DND-41 (cell line): ENCODE measurements around the gene NRDC.

Source experiments
- ATAC-seq: fragments of 200-7000 bp; cut with Tn5 transposase; 3 replicates; pipeline ENCODE4 v1.9.1; 2021; ENCODE audit warnings: low read depth; ENCODE audit not compliant: insufficient read depth
- DNase-seq: peaks from one replicate; pipeline ENCODE4 v3.0.0-alpha.2; 2020
- H2AFZ ChIP-seq: 2 replicates; pipeline ENCODE4 v1.6.0; 2012; ENCODE audit warnings: low read depth, low read length
- H3K27ac ChIP-seq: 2 replicates; pipeline ENCODE4 v1.5.1; 2012; ENCODE audit warnings: low read length, inconsistent platforms
- H3K27me3 ChIP-seq: fragments of 200-600 bp; sonication (generic); 2 replicates; pipeline ENCODE4 v1.6.0; 2012; ENCODE audit warnings: low read length, mild to moderate bottlenecking, inconsistent platforms; ENCODE audit not compliant: insufficient read depth, poor library complexity
- H3K36me3 ChIP-seq: 2 replicates; pipeline ENCODE4 v1.5.1; 2012; ENCODE audit warnings: low read length, inconsistent platforms; ENCODE audit not compliant: insufficient read depth
- H3K4me1 ChIP-seq: 2 replicates; pipeline ENCODE4 v1.5.1; 2012; ENCODE audit warnings: mild to moderate bottlenecking, low read length; ENCODE audit not compliant: insufficient read depth
- H3K4me2 ChIP-seq: 2 replicates; pipeline ENCODE4 v1.6.0; 2012; ENCODE audit warnings: mild to moderate bottlenecking, moderate library complexity, low read length, inconsistent platforms; ENCODE audit not compliant: insufficient read depth
- H3K4me3 ChIP-seq, 2 experiments: fragments of 200-600 bp in 1 of 2; shearing (Covaris generic) in 1 of 2; 2 replicates each; pipeline ENCODE4 v1.5.1; 2012 to 2016; ENCODE audit warnings: inconsistent platforms in 2 of 2, low read length in 2 of 2, mild to moderate bottlenecking in 2 of 2, low read depth in 1 of 2, moderate library complexity in 1 of 2
- H3K79me2 ChIP-seq: 2 replicates; pipeline ENCODE4 v1.6.0; 2012; ENCODE audit warnings: low read length, inconsistent platforms; ENCODE audit not compliant: insufficient read depth
- H3K9ac ChIP-seq: 2 replicates; pipeline ENCODE4 v1.6.0; 2012; ENCODE audit warnings: low read depth, mild to moderate bottlenecking, inconsistent platforms, low read length, moderate library complexity
- H3K9me3 ChIP-seq: 2 replicates; pipeline ENCODE4 v1.5.1; 2012; ENCODE audit warnings: low read length, moderate library complexity, mild to moderate bottlenecking, inconsistent platforms; ENCODE audit not compliant: insufficient read depth, severe bottlenecking
- H4K20me1 ChIP-seq: 2 replicates; pipeline ENCODE4 v1.6.0; 2012; ENCODE audit warnings: low read length; ENCODE audit not compliant: insufficient read depth
- CTCF ChIP-seq: IDR thresholded peaks from 2 replicates; pipeline ENCODE4 v1.5.1; 2012; ENCODE audit warnings: borderline replicate concordance, low read length, moderate library complexity, mild to moderate bottlenecking; ENCODE audit not compliant: poor library complexity, severe bottlenecking; ENCODE audit errors: extremely low read depth
- EZH2 ChIP-seq: IDR thresholded peaks from 3 replicates; pipeline ENCODE4 v1.6.1; 2012; ENCODE audit warnings: borderline replicate concordance, low read depth, mild to moderate bottlenecking, moderate library complexity, low read length, inconsistent platforms; ENCODE audit not compliant: severe bottlenecking

The NRDC gene

GRCh38 chr1:51902456-51902855 lies 23.9 kb upstream of the NRDC start:
- Histone ChIP-seq H3K4me1 (peaks cover 6% of the 10 kb centered on the region), H3K9me3 (no peaks in the 10 kb centered on the region), H4K20me1 (no peaks in the 10 kb centered on the region), H2AFZ (no peak overlapping the region), H3K79me2 (no peaks in the 10 kb centered on the region), H3K27me3 (peaks cover 4% of the 10 kb centered on the region), H3K4me2 (no peak overlapping the region), H3K9ac (no peak overlapping the region), H3K27ac (no peak overlapping the region), H3K4me3 (no peak overlapping the region), H3K36me3 (no peaks in the 10 kb centered on the region)
- TF ChIP-seq CTCF (no peak), EZH2 (no peak)
- no peak for ATAC-seq
- DNase-seq = no peak

- H2AFZ ChIP-seq = no peak overlapping the region
- no peak overlapping the region for H3K4me3 ChIP-seq
- no peak for DNase-seq
- TF ChIP-seq CTCF (no peak), EZH2 (no peak)
- no peak for ATAC-seq
- no peak overlapping the region for H3K27ac ChIP-seq
- H4K20me1 ChIP-seq = no peaks in the 10 kb centered on the region
- peaks cover 4% of the 10 kb centered on the region for H3K27me3 ChIP-seq
- H3K4me1 ChIP-seq = peaks cover 3% of the 10 kb centered on the region; the same call in 1 of the 2 replicates
- H3K36me3 ChIP-seq = no peaks in the 10 kb centered on the region
- no peaks in the 10 kb centered on the region for H3K9me3 ChIP-seq
- no peak overlapping the region for H3K9ac ChIP-seq
- no peaks in the 10 kb centered on the region for H3K79me2 ChIP-seq
- H3K4me2 ChIP-seq = no peak overlapping the region
Measured at GRCh38 chr1:51901151-51901550, 22.6 kb upstream of the NRDC start.

- H3K27ac ChIP-seq = no peak overlapping the region
- H2AFZ ChIP-seq = no peak overlapping the region
- H4K20me1 ChIP-seq = no peaks in the 10 kb centered on the region
- H3K9me3 ChIP-seq = no peaks in the 10 kb centered on the region
- ATAC-seq = no peak
- H3K4me1 ChIP-seq = peaks cover 3% of the 10 kb centered on the region; the same call in 1 of the 2 replicates
- TF ChIP-seq CTCF = no peak
- TF ChIP-seq EZH2 = no peak
- no peaks in the 10 kb centered on the region for H3K36me3 ChIP-seq
- no peak overlapping the region for H3K9ac ChIP-seq
- H3K79me2 ChIP-seq = no peaks in the 10 kb centered on the region
- no peak for DNase-seq
- no peak overlapping the region for H3K4me3 ChIP-seq
- peaks cover 4% of the 10 kb centered on the region for H3K27me3 ChIP-seq
- H3K4me2 ChIP-seq = no peak overlapping the region
Measured at GRCh38 chr1:51899022-51899421, 20.5 kb upstream of the NRDC start.

GRCh38 chr1:51898090-51898734 lies 19.7 kb upstream of the NRDC start:
- H3K4me1 ChIP-seq = peaks cover 3% of the 10 kb centered on the region; the same call in 1 of the 2 replicates
- no peak for ATAC-seq
- H3K9me3 ChIP-seq = no peaks in the 10 kb centered on the region
- no peak overlapping the region for H3K9ac ChIP-seq
- H3K27me3 ChIP-seq = peaks cover 4% of the 10 kb centered on the region
- H3K4me3 ChIP-seq = no peak overlapping the region
- no peaks in the 10 kb centered on the region for H4K20me1 ChIP-seq
- H3K27ac ChIP-seq = no peak overlapping the region
- H3K79me2 ChIP-seq = no peaks in the 10 kb centered on the region
- DNase-seq = no peak
- H3K36me3 ChIP-seq = no peaks in the 10 kb centered on the region
- TF ChIP-seq CTCF (no peak), EZH2 (no peak)
- H2AFZ ChIP-seq = no peak overlapping the region
- no peak overlapping the region for H3K4me2 ChIP-seq
